Effector memory CD8-positive, alpha-beta T cell (primary cell): ENCODE results near the gene TBC1D20.
A peak's percentile ranks its signal among the peaks of the same experiment; 100 is the strongest.

Source experiments
- ATAC-seq: fragments of 150-1000 bp; cut with Tn5 transposase; replicated peaks from 2 replicates; pipeline ENCODE4 v1.10.0; 2021; ENCODE audit warnings: mild to moderate bottlenecking, moderate library complexity
- DNase-seq, 3 experiments: peaks; one replicate each; pipeline ENCODE4 v3.0.0; 2021
- H3K27ac Mint-ChIP-seq, 2 donors: one replicate each; pipeline ENCODE4 v1.8.0; 2022; ENCODE audit warnings: mild to moderate bottlenecking in 2 of 2, mixed read lengths in 2 of 2, moderate library complexity in 2 of 2
- H3K27me3 Mint-ChIP-seq, 2 donors: one replicate each; pipeline ENCODE4 v1.8.0; 2022; ENCODE audit warnings: mixed read lengths in 2 of 2
- H3K36me3 Mint-ChIP-seq: one replicate; pipeline ENCODE4 v1.8.0; 2022; ENCODE audit warnings: mild to moderate bottlenecking, moderate library complexity, mixed read lengths; ENCODE audit not compliant: insufficient read depth
- H3K4me1 Mint-ChIP-seq, 2 donors: one replicate each; pipeline ENCODE4 v1.8.0; 2022; ENCODE audit warnings: low read depth in 2 of 2, mixed read lengths in 2 of 2
- H3K4me3 Mint-ChIP-seq, 2 donors: one replicate each; pipeline ENCODE4 v1.8.0; 2022; ENCODE audit warnings: mild to moderate bottlenecking in 2 of 2, mixed read lengths in 2 of 2, moderate library complexity in 2 of 2
- H3K9me3 Mint-ChIP-seq, 2 donors: one replicate each; pipeline ENCODE4 v1.8.0; 2022; ENCODE audit warnings: mixed read lengths in 2 of 2

Gene TBC1D20

GRCh38 chr20:417801-418342, 44.5 kb downstream of the TBC1D20 start:
- DNase-seq (no peak), ATAC-seq (no peak)
- no peak overlapping the region for H3K4me3 Mint-ChIP-seq
- no peak overlapping the region for H3K27ac Mint-ChIP-seq
- H3K27me3 Mint-ChIP-seq = no peaks in the 10 kb centered on the region
- H3K4me1 Mint-ChIP-seq = peaks cover 10 to 31% of the 10 kb centered on the region in 2 donors
- H3K36me3 Mint-ChIP-seq = peaks cover 54% of the 10 kb centered on the region
- H3K9me3 Mint-ChIP-seq = no peaks in the 10 kb centered on the region

- Mint-ChIP-seq H3K9me3 (no peaks in the 10 kb centered on the region), H3K27ac (peak overlapping the region; percentile 5 to 42), H3K27me3 (no peaks in the 10 kb centered on the region), H3K4me1 (peaks cover 12 to 35% of the 10 kb centered on the region in 2 donors), H3K36me3 (peaks cover 54% of the 10 kb centered on the region), H3K4me3 (no peak overlapping the region)
- DNase-seq (no peak), ATAC-seq (no peak)
Measured at GRCh38 chr20:416950-417800, 45.2 kb downstream of the TBC1D20 start.

- ATAC-seq = no peak
Measured at GRCh38 chr20:415820-416322, 46.5 kb downstream of the TBC1D20 start.

GRCh38 chr20:414161-414560, 48.2 kb downstream of the TBC1D20 start:
- peaks cover 45% of the 10 kb centered on the region for H3K36me3 Mint-ChIP-seq
- H3K27me3 Mint-ChIP-seq = no peaks in the 10 kb centered on the region

More at GRCh38 chr20:415820-416322, 46.5 kb downstream of the TBC1D20 start:
- no peaks in the 10 kb centered on the region for H3K9me3 Mint-ChIP-seq
- DNase-seq = no peak
- peak overlapping the region in 1 of 2 donors; percentile 66 for H3K27ac Mint-ChIP-seq
- H3K4me3 Mint-ChIP-seq = no peak overlapping the region
- no peaks in the 10 kb centered on the region for H3K27me3 Mint-ChIP-seq
- H3K36me3 Mint-ChIP-seq = peaks cover 53% of the 10 kb centered on the region
- H3K4me1 Mint-ChIP-seq = peaks cover 9 to 38% of the 10 kb centered on the region in 2 donors

GRCh38 chr20:412081-412480, 50.3 kb downstream of the TBC1D20 start:
- no peak overlapping the region for H3K4me3 Mint-ChIP-seq
- DNase-seq (no peak), ATAC-seq (no peak)
- H3K36me3 Mint-ChIP-seq = peaks cover 56% of the 10 kb centered on the region
- no peaks in the 10 kb centered on the region for H3K9me3 Mint-ChIP-seq
- peaks cover 29 to 62% of the 10 kb centered on the region in 2 donors for H3K4me1 Mint-ChIP-seq
- no peaks in the 10 kb centered on the region for H3K27me3 Mint-ChIP-seq
- H3K27ac Mint-ChIP-seq = no peak overlapping the region

More at GRCh38 chr20:414161-414560, 48.2 kb downstream of the TBC1D20 start:
- Mint-ChIP-seq H3K27ac (peak overlapping the region in 1 of 2 donors; percentile 54), H3K4me3 (no peak overlapping the region), H3K4me1 (peaks cover 23 to 54% of the 10 kb centered on the region in 2 donors), H3K9me3 (no peaks in the 10 kb centered on the region)
- DNase-seq (no peak), ATAC-seq (no peak)

- Mint-ChIP-seq H3K27me3 (no peaks in the 10 kb centered on the region), H3K9me3 (no peaks in the 10 kb centered on the region), H3K4me3 (peak overlapping the region; percentile 93 to 94), H3K27ac (peak overlapping the region; percentile 92 to 95), H3K36me3 (peaks cover 59% of the 10 kb centered on the region), H3K4me1 (peaks cover 28 to 57% of the 10 kb centered on the region in 2 donors)
- no peak for ATAC-seq
- no peak for DNase-seq
Measured at GRCh38 chr20:409697-410559, 52.4 kb downstream of the TBC1D20 start.

GRCh38 chr20:408843-409696, 53.3 kb downstream of the TBC1D20 start:
- Mint-ChIP-seq H3K4me1 (peaks cover 28 to 54% of the 10 kb centered on the region in 2 donors), H3K27ac (peak overlapping the region; percentile 92 to 95), H3K9me3 (no peaks in the 10 kb centered on the region), H3K36me3 (peaks cover 61% of the 10 kb centered on the region), H3K4me3 (peak overlapping the region; percentile 93 to 94), H3K27me3 (no peaks in the 10 kb centered on the region)
- ATAC-seq = peak; percentile 9
- DNase-seq = peak in 1 of 3 experiments; percentile 14

- Mint-ChIP-seq H3K27ac (peak within 1 kb of the TSS; percentile 92 to 95), H3K4me3 (peak within 1 kb of the TSS; percentile 93 to 94), H3K27me3 (no peaks in the 10 kb centered on the region), H3K36me3 (peaks cover 57% of the 10 kb centered on the region), H3K4me1 (peaks cover 27 to 48% of the 10 kb centered on the region in 2 donors), H3K9me3 (no peaks in the 10 kb centered on the region)
- peak; percentile 83 to 91 (median 86) for DNase-seq
- peak; percentile 84 for ATAC-seq
Measured at GRCh38 chr20:407953-408842, 54.1 kb downstream of the TBC1D20 start, which contains the start of gene RBCK1. TSS of gene RBCK1 (plus strand) at chr20:408299. CDS start at chr20:408758, 459 bp downstream.

- peak overlapping the region; percentile 93 to 94 for H3K4me3 Mint-ChIP-seq
- H3K36me3 Mint-ChIP-seq = peaks cover 49% of the 10 kb centered on the region
- DNase-seq (peak; percentile 43 to 58 (median 55)), ATAC-seq (peak; percentile 67)
- H3K27ac Mint-ChIP-seq = peak overlapping the region; percentile 55 to 84
- H3K27me3 Mint-ChIP-seq = no peaks in the 10 kb centered on the region
- H3K4me1 Mint-ChIP-seq = peaks cover 30 to 41% of the 10 kb centered on the region in 2 donors
- no peaks in the 10 kb centered on the region for H3K9me3 Mint-ChIP-seq
Measured at GRCh38 chr20:407133-407952, 55.0 kb downstream of the TBC1D20 start.

GRCh38 chr20:406200-407132, 55.9 kb downstream of the TBC1D20 start:
- H3K4me3 Mint-ChIP-seq = peak overlapping the region; percentile 93 to 94
- DNase-seq = no peak
- H3K36me3 Mint-ChIP-seq = peaks cover 42% of the 10 kb centered on the region

More at GRCh38 chr20:406200-407132, 55.9 kb downstream of the TBC1D20 start:
- ATAC-seq = no peak
- Mint-ChIP-seq H3K4me1 (peaks cover 33% of the 10 kb centered on the region in 2 donors), H3K9me3 (no peaks in the 10 kb centered on the region), H3K27ac (peak overlapping the region; percentile 55 to 84), H3K27me3 (no peaks in the 10 kb centered on the region)
